ENCODE measurements around the gene SHB.

DNA sequence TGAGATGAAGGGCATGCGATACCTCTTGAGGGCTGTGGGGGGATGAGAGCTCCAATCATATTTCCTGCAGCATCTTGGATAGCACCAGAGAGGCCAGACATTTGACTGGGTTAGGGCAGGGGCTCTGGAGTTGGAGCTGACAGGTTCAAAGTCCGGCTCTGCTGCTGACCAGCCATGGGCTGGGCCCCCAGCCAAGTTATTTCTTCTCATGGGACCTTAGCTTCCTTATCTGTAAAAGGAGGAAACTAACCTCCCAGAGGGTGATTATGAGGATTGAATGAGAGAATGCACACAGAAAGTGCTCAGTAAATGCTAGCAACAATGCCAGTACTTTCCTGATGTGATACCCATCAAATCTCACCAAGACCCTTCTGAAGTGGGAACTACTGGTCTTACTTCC lies 99.9 kb downstream of the SHB start:
- TF ChIP-seq, protein P1, sequence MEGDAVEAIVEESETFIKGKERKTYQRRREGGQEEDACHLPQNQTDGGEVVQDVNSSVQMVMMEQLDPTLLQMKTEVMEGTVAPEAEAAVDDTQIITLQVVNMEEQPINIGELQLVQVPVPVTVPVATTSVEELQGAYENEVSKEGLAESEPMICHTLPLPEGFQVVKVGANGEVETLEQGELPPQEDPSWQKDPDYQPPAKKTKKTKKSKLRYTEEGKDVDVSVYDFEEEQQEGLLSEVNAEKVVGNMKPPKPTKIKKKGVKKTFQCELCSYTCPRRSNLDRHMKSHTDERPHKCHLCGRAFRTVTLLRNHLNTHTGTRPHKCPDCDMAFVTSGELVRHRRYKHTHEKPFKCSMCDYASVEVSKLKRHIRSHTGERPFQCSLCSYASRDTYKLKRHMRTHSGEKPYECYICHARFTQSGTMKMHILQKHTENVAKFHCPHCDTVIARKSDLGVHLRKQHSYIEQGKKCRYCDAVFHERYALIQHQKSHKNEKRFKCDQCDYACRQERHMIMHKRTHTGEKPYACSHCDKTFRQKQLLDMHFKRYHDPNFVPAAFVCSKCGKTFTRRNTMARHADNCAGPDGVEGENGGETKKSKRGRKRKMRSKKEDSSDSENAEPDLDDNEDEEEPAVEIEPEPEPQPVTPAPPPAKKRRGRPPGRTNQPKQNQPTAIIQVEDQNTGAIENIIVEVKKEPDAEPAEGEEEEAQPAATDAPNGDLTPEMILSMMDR (IDR thresholded peaks at IDR 0.05; ENCODE audit: low read depth, low read length) = no peak
- TF ChIP-seq EZH2phosphoT487 (IDR thresholded peaks at IDR 0.05; ENCODE audit: low read depth) = no peak
